HUDEP-2 (cell line): ENCODE data around the gene LCP2.
A peak's percentile ranks its signal among the peaks of the same experiment; 100 is the strongest.
"Not testable (repeated sequence)": the region's sequence is repeated elsewhere in the genome, so short reads cannot be mapped to it uniquely, and the experiment has no call there.

Source experiments
- DNase-seq, 76 experiments: peaks; one replicate each; lab custom pipeline; 2025; ENCODE audit not compliant: unreplicated experiment in 76 of 76; lab: John Stamatoyannopoulos, UW

LCP2 gene

GRCh38 chr5:170252720-170253350 is 44.7 kb downstream of the LCP2 start:
- DNase-seq = no peak

- DNase-seq = no peak
Measured at GRCh38 chr5:170252109-170252508, 45.5 kb downstream of the LCP2 start.

- no peak for DNase-seq
Measured at GRCh38 chr5:170251462-170251861, 46.1 kb downstream of the LCP2 start.

GRCh38 chr5:170250810-170251317 is 46.7 kb downstream of the LCP2 start:
- no peak for DNase-seq

- DNase-seq = no peak
Measured at GRCh38 chr5:170249355-170249754, 48.2 kb downstream of the LCP2 start.

- not testable (repeated sequence) for DNase-seq
Measured at GRCh38 chr5:170248931-170249227, 48.7 kb downstream of the LCP2 start.

- peak in 32 of 76 experiments; percentile 3 to 74 (median 32) for DNase-seq
Measured at GRCh38 chr5:170248172-170248930, 49.2 kb downstream of the LCP2 start.

GRCh38 chr5:170247363-170247762 is 50.2 kb downstream of the LCP2 start:
- DNase-seq = no peak

- DNase-seq = no peak
Measured at GRCh38 chr5:170246126-170246870, 51.3 kb downstream of the LCP2 start.

GRCh38 chr5:170245436-170245835 is 52.1 kb downstream of the LCP2 start:
- DNase-seq = not testable (repeated sequence)

GRCh38 chr5:170238456-170239196 is 59.0 kb downstream of the LCP2 start:
- DNase-seq = no peak

GRCh38 chr5:170235876-170236864 is 61.4 kb downstream of the LCP2 start:
- DNase-seq = no peak

GRCh38 chr5:170233358-170233892 is 64.2 kb downstream of the LCP2 start:
- DNase-seq = no peak

- no peak for DNase-seq
Measured at GRCh38 chr5:170232786-170233185, 64.8 kb downstream of the LCP2 start, which contains the start of gene C5orf58. Gene C5orf58 (plus strand): TSS chr5:170232985. CDS start chr5:170234977, 1,992 bp downstream.

- DNase-seq = no peak
Measured at GRCh38 chr5:170228762-170229435, 68.7 kb downstream of the LCP2 start.

- DNase-seq = peak in 1 of 76 experiments; percentile 3
Measured at GRCh38 chr5:170226661-170227060, 70.9 kb downstream of the LCP2 start.

GRCh38 chr5:170226129-170226615 is 71.4 kb downstream of the LCP2 start:
- no peak for DNase-seq

GRCh38 chr5:170225326-170226128 is 72.0 kb downstream of the LCP2 start:
- peak in 59 of 76 experiments; percentile 10 to 80 (median 50) for DNase-seq
